K562 (cell line): ENCODE results near the gene DROSHA. TPM values are rescaled to one million over a fixed set of nuclear protein-coding genes. Genes with fewer than 3 reads are reported as not detected.

Source experiments
- ATAC-seq: fragments of 200-7000 bp; cut with Tn5 transposase; 3 replicates; pipeline ENCODE4 v1.9.1; 2020; ENCODE audit warnings: moderate library complexity
- BruUV-seq: library from RNA; stranded (reverse); fragments of 400-500 nt; replicated peaks from 2 replicates; lab custom pipeline; 2021; lab: Mats Ljungman, UMichigan
- CTCF ChIA-PET: fragments of 300-600 bp; formaldehyde crosslinking; extraction: SDS; loops from one replicate; lab custom pipeline; 2021; ENCODE audit warnings: low intra/inter-chr PET ratio; lab: Yijun Ruan, JAX
- POLR2A ChIA-PET: fragments of 300-600, 350-650 bp; sonication (Branson Sonifier 250); formaldehyde crosslinking; extraction: SDS; loops from one replicate; lab custom pipeline; 2021; ENCODE audit warnings: antibody characterized with exemption, inconsistent platforms; lab: Yijun Ruan, JAX
- DNase-seq, 4 experiments: peaks; one replicate each; pipeline versions ENCODE4 v3.0.0 to v3.0.0-alpha.2; 2011 to 2018; ENCODE audit warnings: low spot score in 3 of 4, mixed read lengths in 3 of 4; ENCODE audit errors: extremely low read depth in 1 of 4
- FAIRE-seq: peaks from 2 replicates; lab custom pipeline; 2011; peaks lifted over from hg19 to GRCh38; lab: Jason Lieb, UNC
- H2AFZ ChIP-seq: 2 replicates; pipeline ENCODE4 v1.6.0; 2011; ENCODE audit warnings: low read depth, low read length, control low read depth, inconsistent platforms
- H3K27ac ChIP-seq: fragments of 200-600 bp; 3 replicates; pipeline ENCODE4 v1.8.0; 2011; ENCODE audit warnings: low read depth, mild to moderate bottlenecking, control low read depth, inconsistent platforms, low read length, moderate library complexity, mixed read lengths; ENCODE audit errors: extremely low read depth
- H3K27me3 ChIP-seq, 2 experiments: fragments of 300-600 bp in 1 of 2; 2 replicates in 1 of 2; 3 replicates in 1 of 2; pipeline versions ENCODE4 v1.6.0 to v1.8.0; 2011; ENCODE audit warnings: inconsistent platforms in 2 of 2, low read length in 2 of 2, mild to moderate bottlenecking in 1 of 2, mixed read lengths in 1 of 2, moderate library complexity in 1 of 2; ENCODE audit not compliant: control insufficient read depth in 2 of 2, insufficient read depth in 2 of 2
- H3K36me3 ChIP-seq: fragments of 300-600 bp; 3 replicates; pipeline ENCODE4 v1.8.0; 2011; ENCODE audit warnings: mild to moderate bottlenecking, low read length, inconsistent platforms; ENCODE audit not compliant: control insufficient read depth, insufficient read depth
- H3K4me1 ChIP-seq, 2 experiments: fragments of 200-600 bp in 1 of 2; replicated peaks in 1 of 2; 2 replicates in 1 of 2; 3 replicates in 1 of 2; pipeline versions ENCODE4 v1.5.1 to v1.8.0; 2011; ENCODE audit warnings: inconsistent platforms in 2 of 2, low read length in 2 of 2, mild to moderate bottlenecking in 1 of 2, mixed read lengths in 1 of 2, moderate library complexity in 1 of 2; ENCODE audit not compliant: control insufficient read depth in 2 of 2, insufficient read depth in 2 of 2
- H3K4me2 ChIP-seq: 2 replicates; pipeline ENCODE4 v1.6.1; 2011; ENCODE audit warnings: low read length, control low read depth, inconsistent platforms, mixed read lengths; ENCODE audit not compliant: insufficient read depth
- H3K4me3 ChIP-seq: fragments of 200-600 bp; sonication (generic), shearing (Covaris generic); 2 replicates; pipeline ENCODE4 v1.5.1; 2016; ENCODE audit warnings: control low read depth, inconsistent platforms
- H3K79me2 ChIP-seq: fragments of 200-600 bp; 3 replicates; pipeline ENCODE4 v1.8.0; 2011; ENCODE audit warnings: low read length, inconsistent platforms; ENCODE audit not compliant: control insufficient read depth, insufficient read depth
- H3K9ac ChIP-seq, 2 experiments: 2 replicates each; pipeline versions ENCODE4 v1.6.0 to v1.6.1; 2011; ENCODE audit warnings: low read depth in 2 of 2, low read length in 2 of 2, control low read depth in 1 of 2, inconsistent platforms in 1 of 2, mild to moderate bottlenecking in 1 of 2, mixed read lengths in 1 of 2; ENCODE audit not compliant: insufficient read depth in 1 of 2
- H3K9me1 ChIP-seq: one replicate; pipeline ENCODE4 v1.6.0; 2011; ENCODE audit warnings: inconsistent platforms, mild to moderate bottlenecking, low read length, moderate library complexity; ENCODE audit not compliant: control insufficient read depth, insufficient read depth
- H3K9me3 ChIP-seq: replicated peaks from 2 replicates; pipeline ENCODE4 v1.5.1; 2011; ENCODE audit warnings: low read depth, low read length, inconsistent platforms; ENCODE audit not compliant: control insufficient read depth, insufficient read depth
- H4K20me1 ChIP-seq: replicated peaks from 2 replicates; pipeline ENCODE4 v1.6.1; 2011; ENCODE audit warnings: low read length, inconsistent platforms, mixed read lengths; ENCODE audit not compliant: control insufficient read depth, insufficient read depth
- BCOR ChIP-seq: fragments of 450-650 bp; IDR thresholded peaks from 2 replicates; pipeline ENCODE4 v1.6.1; 2016
- ETV5 ChIP-seq: sonication (generic); formaldehyde crosslinking; IDR thresholded peaks from 2 replicates; pipeline ENCODE4 v1.4.0; 2020; ENCODE audit warnings: low read depth, mild to moderate bottlenecking, missing genetic modification reagents
- HNRNPUL1 ChIP-seq: fragments of 200-400 bp; formaldehyde crosslinking; IDR thresholded peaks from 2 replicates; pipeline ENCODE4 v1.6.1; 2017; ENCODE audit warnings: low read length
- SPI1 ChIP-seq: IDR thresholded peaks from 2 replicates; pipeline ENCODE4 v1.6.1; 2011; ENCODE audit warnings: low read depth, low read length, control low read depth, borderline replicate concordance
- STAT5B ChIP-seq: fragments of 250-450 bp; sonication (Bioruptor Pico); IDR thresholded peaks from 2 replicates; pipeline ENCODE4 v1.8.0; 2021; ENCODE audit warnings: mild to moderate bottlenecking, inconsistent platforms
- SUPT5H ChIP-seq: fragments of 450-650 bp; IDR thresholded peaks from 2 replicates; pipeline ENCODE4 v1.6.1; 2016
- WGBS: fragments of 100-300 bp; shearing (Covaris generic); methylation state at CpG from one replicate; pipeline ENCODE4 v1.1.6; 2016; ENCODE audit warnings: low coverage, mixed read lengths; ENCODE audit not compliant: insufficient coverage; ENCODE audit errors: missing lambda C conversion rate; 5-methylcytosine and 5-hydroxymethylcytosine counted together
- in situ Hi-C: fragments of 300-500 bp; cut with MboI; formaldehyde crosslinking; loops from 4 replicates; pipeline ENCODE4 v1.15.0; 2018; ENCODE audit warnings: inconsistent platforms, mixed read lengths
- intact Hi-C: fragments of 100-400 bp; cut with micrococcal nuclease; formaldehyde crosslinking; loops from 2 replicates; pipeline ENCODE4 v1.14.2; 2022
- polyA plus RNA-seq, 8 experiments: library from polyadenylated mRNA; depleted of rRNA in 4 of 8; stranded (reverse) in 5 of 8; unstranded in 3 of 8; fragments of >200 nt; fragmentation: Nextera tagmentation in 2 of 8; fragmentation: Illumina TruSeq in 1 of 8; extraction: Ambion mirVana in 2 of 8; extraction: Trizol in 1 of 8; gene quantifications; 2 replicates each; pipeline versions ENCODE4 v1.2.1 to v1.2.3, GENCODE V29; 2011 to 2014; ENCODE audit warnings: inconsistent platforms in 1 of 8, missing spikeins in 1 of 8
- total RNA-seq, 7 experiments: library from RNA; depleted of rRNA in 6 of 7; stranded (reverse); fragments of >200 nt in 6 of 7; fragmentation: Illumina TruSeq in 2 of 7; extraction: Trizol in 2 of 7; gene quantifications; 2 replicates each; pipeline versions ENCODE4 v1.2.1 to v1.2.3, GENCODE V29; 2011 to 2021; ENCODE audit warnings: low replicate concordance in 1 of 7
- TF ChIP-seq, protein P1 (sequence below): fragments of 250-450 bp; sonication (Bioruptor Pico); IDR thresholded peaks from 2 replicates; pipeline ENCODE4 v1.4.0; 2020

DROSHA gene
- total and polyA plus RNA-seq, 9 of the 15 experiments (the other 6 are each of a cell fraction or from before 2014, with no cell fraction given) = 52.5 to 109 (median 68.9) TPM

DNA sequence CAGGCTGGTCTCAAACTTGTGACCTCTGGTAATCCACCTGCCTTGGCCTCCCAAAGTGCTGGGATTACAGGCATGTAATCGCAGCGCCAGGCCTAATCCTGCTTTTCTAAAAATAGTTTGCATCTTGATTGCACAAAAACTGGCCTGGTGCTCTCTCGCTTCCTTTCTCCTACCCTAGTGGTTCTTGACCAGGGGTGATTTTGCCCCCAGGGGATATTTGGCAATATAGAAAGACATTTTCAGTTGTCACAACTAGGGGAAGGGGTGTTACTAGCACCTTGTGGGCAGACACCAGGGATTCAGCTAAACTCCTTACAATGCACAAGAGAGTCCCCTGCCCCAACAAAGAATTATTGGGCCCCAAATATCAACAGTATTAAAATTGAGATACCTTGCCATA, 139.8 kb downstream of the DROSHA start:
- H3K9me1 ChIP-seq = no peaks in the 10 kb centered on the region
- no peak overlapping the region for H3K4me2 ChIP-seq
- H3K9me3 ChIP-seq = no peaks in the 10 kb centered on the region; the same call in 1 of the 2 replicates
- TF ChIP-seq HNRNPUL1 = no peak
- H2AFZ ChIP-seq = no peak overlapping the region
- in situ Hi-C loops (no loop called here), intact Hi-C loops (no loop called here)
- no peaks in the 10 kb centered on the region; a peak in 1 of 5 replicates for H3K4me1 ChIP-seq
- no peaks in the 10 kb centered on the region for H3K36me3 ChIP-seq
- FAIRE-seq (no peak), ATAC-seq (no peak), DNase-seq (no peak)
- peaks cover 12 to 18% of the 10 kb centered on the region in 2 experiments; a peak in 2 of 5 replicates for H3K27me3 ChIP-seq
- no peaks in the 10 kb centered on the region for H4K20me1 ChIP-seq
- H3K27ac ChIP-seq = no peak overlapping the region
- no TSS peak for BruUV-seq
- WGBS = 17% methylated on average over 3 of the region's 3 CpGs
- H3K9ac ChIP-seq = no peak overlapping the region
- no peaks in the 10 kb centered on the region for H3K79me2 ChIP-seq
- H3K4me3 ChIP-seq = no peak overlapping the region
- ChIA-PET POLR2A (no interaction called here), CTCF (no interaction called here)

DNA sequence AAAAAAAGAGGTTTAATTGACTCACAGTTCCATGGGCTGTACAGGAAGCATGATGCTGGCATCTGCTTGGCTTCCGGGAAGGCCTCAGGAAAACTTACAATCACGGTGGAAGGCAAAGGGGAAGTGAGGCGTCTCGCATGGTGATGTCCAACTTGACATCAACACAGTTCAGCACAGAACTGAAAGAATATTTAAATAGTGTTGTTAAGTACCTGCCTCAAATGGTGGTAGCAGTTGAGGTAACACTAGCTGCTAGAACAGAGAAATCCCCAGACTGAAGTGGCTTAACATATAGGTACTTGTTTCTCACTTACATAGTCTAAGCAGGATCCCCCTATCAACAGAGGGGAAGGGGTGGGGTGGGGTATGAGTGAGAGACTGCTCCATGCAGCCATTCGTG, 141.6 kb downstream of the DROSHA start:
- no peak overlapping the region for H3K4me3 ChIP-seq
- ATAC-seq = no peak
- H3K9ac ChIP-seq = no peak overlapping the region
- no peak overlapping the region for H3K27ac ChIP-seq
- no peaks in the 10 kb centered on the region for H3K9me1 ChIP-seq
- H4K20me1 ChIP-seq = no peaks in the 10 kb centered on the region
- no peaks in the 10 kb centered on the region for H3K36me3 ChIP-seq
- TF ChIP-seq, protein P1, sequence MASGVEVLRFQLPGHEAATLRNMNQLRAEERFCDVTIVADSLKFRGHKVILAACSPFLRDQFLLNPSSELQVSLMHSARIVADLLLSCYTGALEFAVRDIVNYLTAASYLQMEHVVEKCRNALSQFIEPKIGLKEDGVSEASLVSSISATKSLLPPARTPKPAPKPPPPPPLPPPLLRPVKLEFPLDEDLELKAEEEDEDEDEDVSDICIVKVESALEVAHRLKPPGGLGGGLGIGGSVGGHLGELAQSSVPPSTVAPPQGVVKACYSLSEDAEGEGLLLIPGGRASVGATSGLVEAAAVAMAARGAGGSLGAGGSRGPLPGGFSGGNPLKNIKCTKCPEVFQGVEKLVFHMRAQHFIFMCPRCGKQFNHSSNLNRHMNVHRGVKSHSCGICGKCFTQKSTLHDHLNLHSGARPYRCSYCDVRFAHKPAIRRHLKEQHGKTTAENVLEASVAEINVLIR (CRISPR knock-in tag) = no peak
- no peak for TF ChIP-seq ETV5 (CRISPR knock-in tag)
- TF ChIP-seq SPI1 = 0 out of 2 replicates have a peak, but pooled peaks have one; percentile 16
- no peak for TF ChIP-seq BCOR
- no peak for TF ChIP-seq STAT5B (CRISPR knock-in tag)
- no peak for TF ChIP-seq SUPT5H
- TF ChIP-seq, all 486 proteins: peak for 1
- Histone ChIP-seq H3K27me3 (peaks cover 12 to 18% of the 10 kb centered on the region in 2 experiments; a peak in 2 of 5 replicates), H2AFZ (no peak overlapping the region), H3K4me2 (no peak overlapping the region), H3K4me1 (no peaks in the 10 kb centered on the region; a peak in 2 of 5 replicates), H3K9me3 (no peaks in the 10 kb centered on the region; the same call in 1 of the 2 replicates), H3K79me2 (no peaks in the 10 kb centered on the region)
- intact Hi-C loops (no loop called here), in situ Hi-C loops (no loop called here)
- no TSS peak for BruUV-seq
- DNase-seq = no peak
- 2% methylated on average over 5 of the region's 5 CpGs for WGBS
- ChIA-PET POLR2A (interaction anchor here (0.6 kb wide), 1 partner anchor 133 kb away, joined by 3 read pairs; no protein-coding TSS in a partner anchor), CTCF (no interaction called here)
- FAIRE-seq = no peak
